AG20443 (cell line): ENCODE results near the gene LAMA2.

ENCODE experiments used
- DNase-seq: peaks from one replicate; pipeline ENCODE4 v3.0.0; 2012; ENCODE audit warnings: low spot score, mixed read lengths

The LAMA2 gene

DNA sequence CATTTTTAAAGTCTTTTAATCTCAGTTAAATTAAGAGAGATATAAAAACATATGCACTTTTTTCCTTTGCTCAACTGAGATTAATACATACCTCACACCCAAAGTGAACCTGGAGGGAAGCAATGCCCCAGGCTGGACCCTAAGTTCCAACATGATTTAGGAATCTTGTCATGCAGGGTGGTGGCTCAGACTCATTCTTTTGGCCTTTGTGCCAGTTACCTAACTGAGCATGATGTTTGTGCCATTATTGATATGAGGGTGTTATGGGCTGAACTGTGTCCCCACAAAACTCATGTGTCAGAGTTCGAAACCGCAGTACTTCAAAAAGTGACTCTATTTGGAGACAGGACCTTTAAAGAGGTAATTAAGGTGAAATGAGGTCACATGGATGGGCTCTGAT is 639.0 kb downstream of the LAMA2 start:
- no peak for DNase-seq

DNA sequence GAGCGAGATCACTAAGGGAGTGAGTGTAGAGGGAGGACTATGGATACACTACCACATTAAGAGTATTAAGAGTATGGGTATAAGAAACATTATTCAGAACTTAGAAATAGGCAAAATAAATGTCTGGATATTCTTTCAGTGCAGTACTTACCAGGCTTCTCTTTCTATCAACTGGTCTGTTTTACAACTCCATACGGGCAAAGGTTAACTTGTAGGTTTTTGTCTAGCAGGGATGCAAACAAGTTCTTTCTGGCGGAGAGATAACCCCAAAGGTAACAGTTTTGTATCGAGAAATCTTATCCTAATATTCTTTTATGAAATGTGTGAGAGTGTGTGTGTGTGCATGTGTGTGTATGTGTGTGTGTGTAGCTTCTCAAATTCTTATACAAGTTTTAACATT is 640.9 kb downstream of the LAMA2 start:
- no peak for DNase-seq

DNA sequence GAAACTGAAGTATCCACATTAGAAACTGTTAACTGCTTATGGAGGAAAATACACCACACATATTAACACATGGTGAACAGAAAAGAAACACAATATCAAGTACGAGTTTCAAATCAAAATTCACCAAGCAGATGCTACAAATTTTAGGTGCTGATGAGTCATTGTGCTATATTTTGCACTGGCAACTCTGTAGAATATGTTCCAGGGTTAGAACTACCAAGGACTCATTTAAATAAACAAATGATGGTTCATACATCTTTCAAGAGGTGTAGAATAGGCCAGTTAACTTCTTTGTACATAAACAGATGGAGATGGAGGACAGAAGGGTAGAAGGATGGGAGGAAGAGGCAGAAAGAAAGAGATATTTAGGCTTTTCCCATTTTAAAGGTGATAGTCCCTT is 642.1 kb downstream of the LAMA2 start:
- DNase-seq: no peak

DNA sequence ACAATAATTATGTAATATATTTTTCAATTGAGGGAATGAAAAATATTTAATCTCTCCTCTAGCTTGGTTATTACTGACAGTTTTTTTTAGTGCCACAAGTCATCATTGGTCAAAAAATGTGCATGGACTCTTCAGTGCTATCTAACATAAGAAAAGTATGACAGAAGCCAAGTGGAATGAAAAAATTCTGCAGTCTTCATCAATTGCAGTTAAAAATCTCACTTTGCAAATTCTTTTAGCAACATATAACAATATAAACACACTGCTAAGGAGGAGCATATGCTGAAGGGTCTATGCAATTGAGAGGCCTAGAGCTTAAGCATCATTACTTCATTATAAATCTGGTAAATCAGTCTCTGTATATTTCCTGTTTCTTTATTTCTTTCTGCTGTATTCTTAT is 652.0 kb downstream of the LAMA2 start:
- DNase-seq: no peak

DNA sequence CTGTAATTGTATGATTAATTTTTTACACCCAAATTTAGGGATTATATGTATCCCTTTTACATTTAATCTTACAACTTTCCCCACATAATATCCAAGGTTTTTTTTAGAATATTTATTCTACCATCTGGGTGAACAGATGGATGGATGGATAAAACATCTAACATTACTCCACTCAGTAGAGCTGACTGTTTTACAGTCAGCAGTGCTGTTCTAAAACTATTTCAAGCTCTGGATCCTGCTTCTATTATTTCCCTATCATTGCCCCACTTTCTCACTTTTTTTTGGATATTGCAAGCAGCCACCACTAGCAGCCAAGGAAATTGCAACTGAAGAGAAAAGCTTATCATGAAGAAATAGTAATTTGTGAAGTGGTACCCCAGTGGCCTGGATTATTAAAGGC is 653.3 kb downstream of the LAMA2 start:
- no peak for DNase-seq

DNA sequence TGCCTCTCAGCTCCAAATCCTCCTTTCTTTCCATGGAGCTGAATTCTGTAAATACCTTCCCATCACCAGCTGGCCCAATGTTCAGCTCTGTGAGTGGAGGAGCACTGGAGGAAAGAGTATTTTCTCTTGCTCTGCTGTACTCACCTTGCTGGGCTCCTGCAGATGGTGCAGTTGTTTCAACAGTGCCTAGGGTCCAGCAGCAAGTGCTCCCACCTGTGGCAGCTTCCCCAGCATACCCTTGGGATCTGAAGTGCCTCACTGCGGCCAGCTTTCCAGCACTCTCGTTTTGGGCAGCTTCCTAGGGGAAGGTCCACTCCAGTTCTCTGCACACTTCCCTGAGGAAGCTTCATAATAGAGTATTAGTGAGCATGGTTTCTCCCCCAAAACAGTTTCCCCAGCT is 656.1 kb downstream of the LAMA2 start:
- no peak for DNase-seq

DNA sequence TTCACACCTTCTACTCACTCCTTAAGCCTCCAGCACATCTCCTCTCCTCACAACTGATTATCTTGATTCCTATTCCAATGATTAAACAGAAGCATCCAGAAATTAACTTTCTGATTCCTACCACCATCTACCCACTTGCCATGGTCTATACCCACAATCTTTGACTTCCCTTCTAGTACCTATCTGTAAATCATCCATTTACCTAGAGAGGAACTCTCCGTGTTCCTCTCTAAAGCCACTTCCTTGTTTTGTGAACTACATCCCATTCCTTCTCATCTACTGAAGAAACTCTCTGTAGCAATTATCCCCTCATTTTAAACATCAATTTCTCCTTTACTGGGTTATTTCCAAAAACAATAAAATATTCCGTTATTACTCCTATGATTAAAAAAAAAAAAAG is 659.8 kb downstream of the LAMA2 start:
- DNase-seq: no peak

DNA sequence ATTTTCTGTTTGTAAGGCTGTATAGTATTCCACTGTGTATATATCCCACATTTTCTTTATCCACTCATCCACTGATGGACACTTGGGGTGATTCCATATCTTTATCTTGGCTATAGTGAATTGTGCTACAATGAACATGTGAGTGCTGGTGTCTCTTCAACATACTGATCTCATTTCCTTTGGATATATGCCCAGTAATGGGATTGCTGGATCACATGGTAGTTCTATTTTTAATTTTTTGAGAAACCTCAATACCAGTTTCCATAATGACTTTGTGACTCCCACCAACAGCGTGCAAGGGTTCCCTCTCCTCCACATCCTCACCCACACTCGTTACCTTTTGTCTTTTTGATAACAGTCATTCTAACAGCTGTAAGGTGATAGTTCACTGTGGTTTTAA is 661.0 kb downstream of the LAMA2 start:
- DNase-seq: no peak

DNA sequence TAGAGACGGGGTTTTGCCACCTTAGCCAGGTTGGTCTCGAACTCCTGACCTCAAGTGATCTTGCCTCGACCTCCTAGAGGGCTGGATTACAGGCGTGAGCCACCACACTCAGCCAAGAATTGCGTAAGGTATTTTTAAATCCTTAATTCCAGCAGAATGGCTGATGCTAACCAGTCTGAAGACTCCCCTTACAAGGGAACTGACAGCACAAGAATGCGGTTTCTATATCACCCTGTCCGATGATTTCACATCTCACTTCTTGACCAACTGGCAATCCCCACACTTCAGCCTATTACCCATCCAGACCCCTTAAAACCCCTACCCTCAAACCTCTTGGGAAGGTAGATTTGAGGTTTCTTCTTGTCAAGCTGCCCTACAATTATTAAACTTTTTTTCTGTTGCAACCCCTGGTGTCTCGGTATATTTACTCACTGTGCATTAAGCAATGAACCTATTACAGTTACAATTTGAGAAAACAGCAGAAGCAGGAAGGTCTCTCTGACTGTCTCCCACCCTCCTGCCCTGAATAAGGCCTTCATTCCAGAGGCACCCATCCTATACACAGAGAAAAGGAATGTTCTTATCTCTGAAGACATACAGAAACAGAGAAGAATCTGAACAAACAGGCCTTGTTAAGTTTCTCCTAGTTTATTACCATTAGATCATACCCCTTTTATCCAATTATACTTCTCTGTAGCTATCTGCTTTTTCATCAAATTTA is 662.1 kb downstream of the LAMA2 start:
- no peak for DNase-seq

DNA sequence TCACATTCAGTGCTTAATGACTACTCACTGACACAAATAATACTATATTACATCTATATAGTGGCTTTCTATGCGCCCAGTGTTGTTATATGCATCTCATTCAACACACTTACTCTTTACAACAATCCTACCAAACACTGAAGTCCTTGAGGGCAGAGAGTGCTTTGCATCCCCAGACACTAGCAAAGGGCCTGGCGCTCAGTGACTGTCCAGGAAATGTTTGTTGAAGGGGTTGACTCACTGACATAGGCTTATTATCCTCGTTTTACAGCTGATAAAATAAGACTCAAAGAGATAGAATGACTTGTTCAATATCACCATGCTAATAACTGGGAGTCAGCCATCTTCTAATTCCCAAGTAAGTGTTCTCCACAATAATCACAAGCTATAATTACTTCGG is 663.8 kb downstream of the LAMA2 start:
- DNase-seq: no peak

DNA sequence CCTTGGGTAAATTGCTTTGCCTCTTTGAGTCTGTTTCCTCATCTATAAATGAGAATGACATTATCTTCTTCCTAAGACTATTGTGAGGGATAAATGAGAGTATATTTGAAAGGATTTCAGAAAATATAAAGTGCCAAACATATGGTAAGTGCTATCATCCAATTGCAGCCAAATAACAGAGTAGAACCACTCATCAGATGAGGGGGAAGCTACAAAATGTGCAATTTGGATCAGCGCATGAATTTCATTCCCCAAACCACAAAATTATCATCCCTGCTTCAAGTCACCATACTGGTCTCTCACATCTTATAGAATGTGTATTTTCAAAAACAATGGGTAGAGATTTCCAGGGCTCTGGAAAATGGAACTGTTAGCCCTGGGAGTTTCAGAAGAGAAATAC is 668.5 kb downstream of the LAMA2 start:
- DNase-seq: no peak

DNA sequence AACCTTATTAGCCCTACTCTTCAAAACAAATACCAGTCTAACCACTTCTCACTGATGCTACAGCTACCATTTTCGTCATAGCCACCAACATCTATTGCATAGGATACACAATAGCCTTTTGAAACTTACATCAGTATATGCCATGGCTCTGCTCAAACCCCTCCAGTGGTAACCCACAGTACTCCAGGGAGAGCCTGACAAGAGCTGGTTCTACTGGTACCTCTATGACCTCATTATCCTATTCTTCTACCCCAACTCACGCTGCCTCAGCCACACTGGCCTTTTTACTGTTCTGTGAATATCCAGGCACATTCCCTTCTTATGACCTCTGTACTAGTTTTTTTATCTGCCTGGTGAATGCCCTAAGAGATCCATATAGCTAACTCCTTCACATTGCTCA is 669.5 kb downstream of the LAMA2 start:
- DNase-seq: no peak

DNA sequence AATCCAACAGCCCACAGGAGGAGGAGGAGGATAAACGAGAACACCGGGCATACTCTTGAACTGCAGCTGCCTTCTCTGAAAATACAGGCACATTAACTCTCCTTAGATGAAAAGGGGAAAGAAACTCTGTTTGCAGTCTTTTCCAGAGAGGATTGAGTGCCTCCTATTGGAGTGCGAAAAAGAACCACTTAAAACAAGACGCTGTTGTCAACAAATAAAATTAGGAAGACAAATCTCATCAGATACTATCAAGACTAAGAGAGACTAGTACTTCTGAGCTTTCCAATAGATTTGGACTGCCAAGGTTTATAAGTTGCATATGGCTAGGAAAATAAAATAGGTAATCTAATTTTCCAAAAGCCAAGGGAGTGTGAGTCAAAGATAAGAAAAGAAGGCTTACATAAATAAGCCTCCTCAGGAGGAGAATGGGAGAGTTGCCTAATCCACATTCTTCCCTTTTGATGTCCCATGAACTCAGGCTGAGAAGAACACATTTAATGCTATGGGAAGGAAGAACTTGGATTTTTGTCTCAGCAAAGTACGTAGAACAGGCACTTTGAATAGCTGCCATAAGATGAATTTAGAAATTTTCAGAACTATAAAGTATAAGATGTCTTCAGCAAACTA is 672.4 kb downstream of the LAMA2 start:
- DNase-seq: no peak

DNA sequence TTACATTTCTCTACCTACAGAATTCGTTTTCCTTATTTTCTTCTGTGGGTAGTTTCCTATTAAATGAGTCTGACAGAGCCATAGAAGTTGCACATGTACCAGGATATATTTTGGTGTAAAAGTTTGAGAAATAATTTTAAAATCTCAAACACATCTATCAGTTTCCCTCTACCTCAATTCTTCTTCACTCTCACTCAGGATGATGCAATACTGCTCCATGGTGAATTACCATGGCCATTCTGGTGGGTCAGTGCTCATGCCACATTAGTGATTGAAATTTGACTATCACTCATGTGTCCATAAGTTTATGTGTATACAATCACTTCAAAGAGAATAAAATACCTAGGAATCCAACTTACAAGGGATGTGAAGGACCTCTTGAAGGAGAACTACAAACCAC is 675.3 kb downstream of the LAMA2 start:
- no peak for DNase-seq

DNA sequence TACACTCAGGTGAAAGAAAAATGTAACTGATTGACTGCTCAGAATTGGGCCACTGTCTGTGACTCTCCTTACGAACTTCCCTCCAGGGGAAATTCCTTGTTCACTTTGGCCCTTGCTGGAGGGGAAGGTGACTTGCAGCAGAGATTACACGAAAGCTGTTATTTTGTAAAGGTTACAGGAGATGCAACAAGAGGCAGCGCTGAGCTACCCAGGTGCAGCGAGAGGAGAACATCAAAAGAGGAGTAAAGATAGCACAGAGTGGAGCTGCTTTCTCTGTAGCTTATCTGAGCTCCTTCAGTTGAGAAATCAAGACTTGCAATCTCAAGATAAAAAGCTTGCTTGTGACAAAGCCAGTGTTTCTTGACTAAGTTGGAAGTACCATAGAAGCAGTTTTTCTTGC is 682.4 kb downstream of the LAMA2 start:
- DNase-seq: no peak

DNA sequence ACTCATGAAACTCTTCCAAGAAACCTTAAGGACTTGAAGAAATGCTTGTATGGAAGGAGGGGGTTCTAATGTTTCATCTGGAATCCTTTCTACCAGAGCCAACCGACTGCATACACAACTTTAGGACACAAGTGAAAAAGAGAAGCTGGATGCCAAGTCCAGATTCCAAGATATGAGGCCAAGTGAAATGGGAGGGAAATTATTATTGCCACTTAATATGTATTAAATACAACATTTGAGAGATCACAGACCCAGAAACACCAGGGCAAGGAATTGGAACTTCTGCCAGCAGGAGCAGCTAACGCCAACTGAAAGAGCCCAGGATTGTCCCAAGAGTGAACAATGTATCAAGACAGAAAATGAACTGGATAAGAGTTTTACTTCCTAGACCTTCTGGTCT is 682.9 kb downstream of the LAMA2 start:
- no peak for DNase-seq
